IPS-18c (cell line): ENCODE data around the gene MSANTD2.

Experiments
- H3K4me3 ChIP-seq: 2 replicates; pipeline ENCODE4 v1.7.0; 2013; ENCODE audit warnings: low read depth, mild to moderate bottlenecking, low read length, moderate library complexity; ENCODE audit not compliant: insufficient read depth
- H3K9me3 ChIP-seq: one replicate; pipeline ENCODE4 v1.6.1; 2013; ENCODE audit warnings: mild to moderate bottlenecking, low read length, moderate library complexity; ENCODE audit not compliant: control insufficient read depth, insufficient read depth

MSANTD2 gene

DNA sequence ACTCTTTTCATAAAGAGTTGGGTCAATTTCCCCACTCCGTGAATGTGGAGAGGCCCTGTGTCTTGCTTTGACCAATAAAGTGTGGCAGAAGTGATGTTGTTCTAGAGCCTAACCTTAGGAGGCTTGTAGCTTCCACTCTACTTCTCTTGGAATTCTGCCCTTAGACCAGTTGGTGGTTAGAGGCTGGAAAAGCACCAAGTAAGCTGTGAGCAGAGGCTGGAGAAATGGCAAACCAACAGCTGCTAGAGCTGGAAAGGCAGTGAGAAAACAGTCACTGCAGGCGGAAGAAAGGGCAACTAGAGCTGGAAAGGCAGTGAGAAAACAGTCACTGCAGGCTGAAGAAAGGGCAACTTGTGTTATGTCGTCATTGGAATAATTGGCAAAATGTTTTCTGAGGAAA, 29.8 kb upstream of the MSANTD2 start:
- Histone ChIP-seq H3K4me3 (no peak overlapping the region), H3K9me3 (no peaks in the 10 kb centered on the region)

DNA sequence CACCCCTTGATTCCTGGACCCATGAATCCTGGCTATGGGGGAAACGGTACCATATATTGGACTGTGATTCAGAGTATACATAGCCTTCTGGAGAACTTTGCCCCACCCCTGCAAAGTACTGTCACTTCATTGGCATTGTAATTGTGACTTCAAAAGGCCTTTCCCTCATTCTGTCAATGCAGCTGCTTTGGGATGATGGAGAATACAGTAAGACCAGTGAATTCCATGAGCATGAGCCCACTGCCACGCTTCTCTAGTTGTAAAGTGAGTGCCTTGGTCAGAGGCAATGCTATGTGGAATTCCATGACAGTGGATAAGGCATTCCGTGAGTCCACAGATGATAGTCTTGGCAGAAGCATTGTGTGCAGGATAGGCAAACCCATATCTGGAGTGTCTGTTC, 25.7 kb upstream of the MSANTD2 start:
- no peaks in the 10 kb centered on the region for H3K9me3 ChIP-seq
- H3K4me3 ChIP-seq = no peak overlapping the region

DNA sequence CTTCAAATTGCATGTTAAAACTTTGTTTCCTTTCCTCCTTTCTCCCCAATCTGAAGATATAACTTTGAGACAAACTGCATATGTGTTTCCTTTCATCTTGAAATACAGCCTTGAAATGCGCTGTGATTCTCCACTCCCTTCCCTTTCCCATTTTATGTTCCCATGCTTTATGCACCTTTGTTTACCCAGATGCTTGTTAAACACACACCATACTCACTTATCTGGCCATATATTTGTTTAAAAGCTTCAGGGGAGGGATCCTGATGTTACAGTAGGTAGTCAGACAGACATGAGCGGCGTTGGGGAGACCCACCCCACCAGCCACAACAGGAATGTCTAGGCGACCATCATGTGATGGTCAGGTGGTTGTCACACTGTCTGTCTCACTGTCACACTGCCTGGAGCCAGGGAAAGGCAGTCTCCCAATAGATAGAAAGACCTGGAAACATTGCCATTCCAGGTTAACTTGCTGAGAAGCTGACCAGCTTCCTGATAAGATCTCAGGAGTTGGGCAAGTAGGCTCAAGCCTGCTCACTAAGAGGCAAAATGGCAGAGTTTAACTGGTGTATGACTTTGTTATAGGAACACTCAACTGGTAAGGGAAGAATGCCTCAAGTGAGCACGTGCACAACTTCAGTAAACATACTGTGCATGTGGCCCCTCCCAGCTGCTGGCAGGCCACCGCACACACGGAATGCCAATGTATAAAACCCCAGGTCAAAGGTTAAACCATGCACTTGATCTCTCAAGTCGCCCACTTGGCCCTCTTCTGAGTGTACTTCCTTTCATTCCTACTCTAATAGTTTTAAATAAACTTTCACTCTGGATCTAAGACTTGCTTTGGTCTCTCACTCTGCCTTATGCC, 23.5 kb upstream of the MSANTD2 start:
- Histone ChIP-seq H3K9me3 (no peaks in the 10 kb centered on the region), H3K4me3 (no peak overlapping the region)

DNA sequence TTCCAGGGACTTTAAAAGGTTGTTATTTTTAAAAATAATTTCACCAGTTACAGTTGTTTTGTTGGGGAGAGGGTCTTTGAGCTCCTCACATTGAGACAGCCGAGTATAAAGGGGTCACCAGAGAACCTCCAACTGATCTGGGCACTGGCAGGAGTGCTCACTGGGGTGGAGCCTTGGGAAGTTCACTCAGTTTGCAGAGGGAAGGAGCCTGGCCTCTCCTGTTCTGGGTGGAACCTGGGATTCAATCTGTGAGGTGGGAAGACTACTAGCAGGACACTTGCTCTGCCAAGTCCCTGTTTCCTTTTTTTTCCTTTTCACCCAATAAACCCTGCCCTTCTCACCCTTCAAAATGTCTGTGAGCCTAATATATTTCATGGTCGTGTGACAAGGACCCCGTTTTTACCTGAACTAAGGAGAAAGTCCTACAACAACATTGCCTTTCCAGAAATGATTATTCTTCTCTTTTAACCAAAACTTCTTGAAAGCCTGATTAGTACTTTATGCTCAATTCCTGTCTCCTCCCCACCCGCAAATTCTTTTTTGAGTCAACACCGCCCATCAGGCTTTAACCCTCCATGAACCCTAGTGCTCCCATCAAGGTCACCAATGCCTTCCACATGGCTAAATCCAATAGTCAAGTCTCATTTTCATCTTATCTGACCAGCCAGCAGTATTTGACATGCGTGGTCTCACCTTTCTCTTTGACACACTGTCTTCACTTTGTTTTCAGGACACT, 22.0 kb upstream of the MSANTD2 start:
- H3K9me3 ChIP-seq = no peaks in the 10 kb centered on the region
- H3K4me3 ChIP-seq = no peak overlapping the region

DNA sequence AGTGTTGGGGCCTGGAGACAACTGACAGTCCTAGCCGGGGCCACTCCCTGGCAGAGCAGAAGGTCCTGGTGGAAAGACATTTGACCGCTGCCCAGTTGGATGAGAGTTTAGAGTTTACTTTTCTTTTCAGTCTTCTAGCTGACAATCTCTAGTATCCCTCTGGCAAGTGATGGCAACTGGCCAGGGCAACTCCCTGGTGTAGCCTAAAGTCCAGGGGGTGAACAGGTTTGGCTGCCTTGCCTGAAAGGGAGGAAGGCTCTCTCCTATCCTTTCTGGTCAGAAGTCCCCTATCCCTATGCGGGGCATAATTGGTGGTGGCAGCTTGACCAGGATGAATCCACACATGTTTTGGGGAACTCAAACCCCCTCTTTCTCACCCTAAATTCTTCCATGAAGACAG, 16.8 kb upstream of the MSANTD2 start:
- H3K4me3 ChIP-seq = no peak overlapping the region
- H3K9me3 ChIP-seq = no peaks in the 10 kb centered on the region

DNA sequence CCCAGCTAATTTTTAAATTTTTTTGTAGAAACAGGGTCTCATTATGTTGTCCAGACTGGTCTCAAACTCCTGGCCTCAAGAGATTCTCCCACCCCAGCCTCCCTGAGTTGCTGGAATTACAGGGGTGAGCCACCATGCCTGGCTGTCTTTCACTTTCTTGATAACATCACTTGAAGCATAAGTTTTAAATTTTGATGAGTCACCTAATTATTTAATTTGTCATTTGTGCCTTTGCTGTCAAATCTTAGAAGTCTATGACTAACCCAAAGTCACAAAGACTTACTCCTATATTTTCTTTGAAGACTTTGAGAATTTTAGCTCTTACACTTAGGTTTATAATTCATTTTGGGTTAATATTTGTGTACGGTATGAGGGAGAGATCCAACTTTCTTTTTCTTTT, 14.5 kb upstream of the MSANTD2 start:
- Histone ChIP-seq H3K9me3 (no peaks in the 10 kb centered on the region), H3K4me3 (no peak overlapping the region)

GRCh38 chr11:124812876-124813275, 12.7 kb upstream of the MSANTD2 start:
- H3K4me3 ChIP-seq = no peak overlapping the region
- H3K9me3 ChIP-seq = no peaks in the 10 kb centered on the region

DNA sequence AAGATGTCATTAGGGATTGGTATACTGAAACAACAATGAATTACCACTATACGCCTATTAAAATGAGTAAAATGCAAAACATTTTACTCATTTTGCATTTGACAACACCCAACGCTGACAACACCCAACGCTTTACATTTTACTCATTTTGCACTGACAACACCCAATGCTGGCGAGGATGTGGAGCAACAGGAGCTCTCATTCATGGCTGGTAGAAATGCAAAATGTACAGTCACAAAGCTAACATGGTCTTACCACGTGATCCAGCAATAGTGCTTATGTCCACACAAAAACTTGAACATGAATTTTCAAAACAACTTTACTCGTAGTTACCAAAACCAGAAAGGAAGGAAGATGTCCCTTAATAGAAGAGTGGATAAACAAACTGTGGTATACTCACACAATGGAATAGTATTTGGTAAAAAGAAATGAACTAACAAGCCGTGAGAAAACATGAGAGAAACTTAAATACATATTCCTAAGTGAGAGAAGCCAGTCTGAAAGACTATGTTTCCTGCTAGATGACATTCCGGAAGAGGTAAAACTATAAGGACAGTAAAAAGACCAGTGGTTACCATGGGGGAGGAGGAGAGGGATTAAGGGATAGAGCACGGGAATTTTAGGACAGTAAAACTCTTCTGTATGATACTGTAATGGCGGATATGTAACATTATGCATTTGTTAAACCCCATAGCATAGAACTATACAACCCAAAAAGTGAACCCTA, 11.4 kb upstream of the MSANTD2 start:
- Histone ChIP-seq H3K9me3 (no peaks in the 10 kb centered on the region), H3K4me3 (no peak overlapping the region)

DNA sequence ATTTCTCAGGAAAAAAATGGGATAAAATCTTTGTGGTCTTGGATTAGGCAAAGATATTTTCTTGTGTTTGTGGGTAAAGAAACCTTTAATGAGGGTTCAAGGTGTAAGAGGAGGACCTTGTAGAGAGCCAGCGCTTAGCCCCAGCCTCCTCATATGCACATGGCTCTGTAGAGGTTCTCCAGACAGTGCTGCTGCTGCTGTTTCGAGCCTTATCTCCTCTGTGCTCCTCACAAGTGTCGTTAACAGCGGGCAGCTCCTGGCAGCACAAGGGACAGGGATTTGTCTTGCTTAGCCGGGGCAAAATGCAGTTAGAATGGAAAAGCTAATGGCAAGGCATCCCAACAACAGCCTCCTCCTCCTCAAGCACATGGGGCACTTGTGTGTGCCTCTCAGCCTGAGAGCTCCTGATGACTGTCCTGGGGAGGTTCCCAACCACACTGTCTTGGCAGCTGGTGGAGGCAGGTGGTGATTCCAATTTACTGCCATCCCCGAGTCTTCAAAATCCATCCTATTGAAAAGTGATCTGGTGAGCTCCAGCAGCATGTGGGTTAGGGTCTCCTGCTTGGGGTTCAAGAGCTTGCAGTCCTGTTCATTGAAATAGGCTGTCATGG, 7.6 kb upstream of the MSANTD2 start:
- Histone ChIP-seq H3K4me3 (no peak overlapping the region), H3K9me3 (no peaks in the 10 kb centered on the region)

DNA sequence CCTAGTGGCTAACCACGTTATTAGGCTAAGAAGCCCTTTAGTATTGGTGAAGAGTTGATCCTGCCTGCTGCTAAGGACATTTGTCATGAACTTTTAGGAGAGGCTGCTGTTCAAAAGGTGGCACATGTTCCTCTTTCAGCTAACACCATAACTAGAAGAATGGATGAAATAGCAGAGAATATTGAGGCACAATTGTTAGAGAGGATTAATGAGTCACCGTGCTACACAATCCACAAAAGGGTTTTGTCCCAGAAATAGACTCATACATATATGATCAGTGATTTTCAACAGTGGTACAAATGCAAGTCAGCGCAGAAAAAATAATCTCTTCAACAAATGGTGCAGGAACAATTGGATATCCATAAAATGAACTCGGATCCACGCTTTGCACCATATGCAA, 7.0 kb upstream of the MSANTD2 start:
- Histone ChIP-seq H3K9me3 (no peaks in the 10 kb centered on the region), H3K4me3 (no peak overlapping the region)

GRCh38 chr11:124804884-124805283, 4.7 kb upstream of the MSANTD2 start:
- Histone ChIP-seq H3K9me3 (no peaks in the 10 kb centered on the region), H3K4me3 (no peak overlapping the region)

DNA sequence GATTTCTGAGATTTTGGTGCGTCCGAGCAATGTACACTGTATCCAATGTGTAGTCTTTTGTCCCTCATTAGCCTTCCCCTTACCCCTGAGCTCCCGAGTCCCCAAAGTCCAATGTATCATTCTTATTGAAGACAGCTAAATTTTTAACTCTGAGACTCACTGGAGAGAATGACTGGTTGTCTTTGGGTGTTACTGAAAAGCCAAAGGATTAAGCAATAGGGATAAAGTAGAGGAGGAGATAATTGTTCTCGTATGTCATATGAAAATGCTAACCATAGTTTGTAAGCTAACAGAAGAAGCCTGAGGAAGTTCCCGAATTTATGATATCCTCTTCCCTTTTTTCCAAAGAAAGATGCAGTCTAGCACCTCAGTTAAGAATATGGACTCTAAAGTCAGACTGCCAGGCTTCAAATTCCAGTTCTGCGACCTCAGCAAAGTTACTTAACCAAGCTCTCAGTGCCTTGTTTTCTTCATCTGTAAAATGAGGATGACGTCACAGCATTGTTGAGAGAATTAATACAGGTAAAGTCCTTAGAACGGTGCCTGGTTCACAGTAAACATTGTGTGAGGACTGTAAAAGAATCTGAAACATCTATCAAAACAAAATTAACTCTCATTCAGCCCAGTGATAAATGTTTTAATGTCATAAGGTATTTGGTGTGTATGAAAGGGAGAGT, 1.6 kb upstream of the MSANTD2 start:
- Histone ChIP-seq H3K9me3 (no peaks in the 10 kb centered on the region), H3K4me3 (no peak overlapping the region)

DNA sequence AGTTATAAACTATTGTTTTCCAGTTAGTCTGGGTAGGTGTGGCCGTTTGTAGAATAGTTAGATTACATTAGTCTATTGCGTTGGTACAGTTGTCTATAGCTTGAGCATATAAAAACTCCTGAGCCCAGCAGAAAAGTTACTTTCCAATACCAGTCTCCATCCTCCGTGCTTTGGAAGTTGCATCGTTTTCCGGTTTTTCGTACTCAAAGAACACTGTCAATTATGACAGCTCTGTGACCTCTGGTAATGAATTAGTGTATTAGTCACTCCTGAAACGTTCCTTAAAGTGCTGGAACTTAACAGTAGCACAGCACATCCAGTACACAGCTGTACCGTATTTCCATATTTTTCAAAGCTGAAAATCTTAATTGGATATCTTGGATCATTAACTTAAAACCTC, 808 bp upstream of the MSANTD2 start:
- Histone ChIP-seq H3K4me3 (peak overlapping the region; percentile 94), H3K9me3 (no peaks in the 10 kb centered on the region)

- Histone ChIP-seq H3K9me3 (no peaks in the 10 kb centered on the region), H3K4me3 (peak overlapping the region; percentile 94)
Observed at GRCh38 chr11:124799348-124800225, 619 bp downstream of the MSANTD2 start.

- Histone ChIP-seq H3K9me3 (no peaks in the 10 kb centered on the region), H3K4me3 (peak overlapping the region; percentile 94)
Observed at GRCh38 chr11:124798991-124799347, 1.2 kb downstream of the MSANTD2 start.

DNA sequence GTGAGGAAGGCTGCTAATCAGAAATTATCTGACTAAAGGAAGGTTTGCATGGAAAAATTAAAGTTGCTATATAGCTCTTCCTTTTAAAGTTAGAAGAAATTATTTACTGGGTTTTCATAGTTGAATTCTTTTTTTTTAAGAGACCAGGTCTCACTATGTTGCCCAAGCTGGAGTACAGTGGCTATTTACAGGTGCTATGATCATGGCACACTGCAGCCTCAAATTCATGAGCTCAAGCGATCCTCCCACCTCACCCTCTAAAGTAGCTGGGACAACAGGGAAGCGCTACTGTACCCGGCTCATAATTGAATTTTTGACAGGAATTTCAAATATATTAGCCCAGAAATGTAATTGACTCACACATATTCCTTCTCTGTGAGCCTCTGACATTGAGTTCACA, 3.9 kb downstream of the MSANTD2 start:
- Histone ChIP-seq H3K4me3 (no peak overlapping the region), H3K9me3 (peaks cover 2% of the 10 kb centered on the region)
